WI38 (cell line): ENCODE measurements around the gene SEMA3G.

Source experiments
- H3K4me3 ChIP-seq: 2 replicates; pipeline ENCODE4 v1.5.1; 2011; ENCODE audit warnings: low read depth, mild to moderate bottlenecking, control low read depth, low read length
- CTCF ChIP-seq: IDR thresholded peaks from 2 replicates; pipeline ENCODE4 v1.5.1; 2012; ENCODE audit warnings: low read depth, mild to moderate bottlenecking, control low read depth, low read length

The SEMA3G gene

GRCh38 chr3:52477076-52477795 lies 32.3 kb upstream of the SEMA3G start:
- TF ChIP-seq CTCF = no peak
- H3K4me3 ChIP-seq = no peak overlapping the region

- no peak for TF ChIP-seq CTCF
These were observed 28.1 kb upstream of the SEMA3G start for GRCh38 chr3:52473026-52473425.

GRCh38 chr3:52472239-52473000 lies 27.5 kb upstream of the SEMA3G start:
- H3K4me3 ChIP-seq = no peak overlapping the region
- TF ChIP-seq CTCF = no peak

More at GRCh38 chr3:52473026-52473425, 28.1 kb upstream of the SEMA3G start:
- H3K4me3 ChIP-seq = no peak overlapping the region

GRCh38 chr3:52471371-52472238 lies 26.7 kb upstream of the SEMA3G start:
- peak; percentile 29 for TF ChIP-seq CTCF
- no peak overlapping the region for H3K4me3 ChIP-seq

- no peak overlapping the region for H3K4me3 ChIP-seq
- TF ChIP-seq CTCF = no peak
These were observed 26.0 kb upstream of the SEMA3G start for GRCh38 chr3:52470920-52471319.

- TF ChIP-seq CTCF = no peak
- no peak overlapping the region for H3K4me3 ChIP-seq
These were observed 24.1 kb upstream of the SEMA3G start for GRCh38 chr3:52469001-52469400.
